ENCODE measurements around the gene LPAR1.

DNA sequence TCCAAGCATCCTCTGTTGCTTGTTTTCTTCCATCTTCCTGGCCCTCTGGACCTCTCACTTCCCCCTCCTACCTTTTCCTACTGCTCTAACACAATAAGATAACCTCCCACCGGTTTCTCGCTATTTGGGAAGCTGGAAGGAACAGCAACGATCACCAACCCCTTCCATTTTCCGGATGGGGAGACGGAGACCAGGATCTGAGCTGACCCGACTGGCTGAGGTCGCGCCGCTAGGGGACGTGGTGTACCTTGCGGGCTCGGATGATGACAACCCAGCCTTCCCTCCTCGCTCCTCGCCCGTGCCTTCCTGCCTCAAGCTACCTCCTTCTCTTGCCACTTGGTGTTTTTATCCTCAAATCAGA is 1.9 kb downstream of the LPAR1 start:
- no peak for TF ChIP-seq TCF7L2 (IDR thresholded peaks at IDR 0.05; ENCODE audit: low read depth, low read length)
- TF ChIP-seq, protein P1, sequence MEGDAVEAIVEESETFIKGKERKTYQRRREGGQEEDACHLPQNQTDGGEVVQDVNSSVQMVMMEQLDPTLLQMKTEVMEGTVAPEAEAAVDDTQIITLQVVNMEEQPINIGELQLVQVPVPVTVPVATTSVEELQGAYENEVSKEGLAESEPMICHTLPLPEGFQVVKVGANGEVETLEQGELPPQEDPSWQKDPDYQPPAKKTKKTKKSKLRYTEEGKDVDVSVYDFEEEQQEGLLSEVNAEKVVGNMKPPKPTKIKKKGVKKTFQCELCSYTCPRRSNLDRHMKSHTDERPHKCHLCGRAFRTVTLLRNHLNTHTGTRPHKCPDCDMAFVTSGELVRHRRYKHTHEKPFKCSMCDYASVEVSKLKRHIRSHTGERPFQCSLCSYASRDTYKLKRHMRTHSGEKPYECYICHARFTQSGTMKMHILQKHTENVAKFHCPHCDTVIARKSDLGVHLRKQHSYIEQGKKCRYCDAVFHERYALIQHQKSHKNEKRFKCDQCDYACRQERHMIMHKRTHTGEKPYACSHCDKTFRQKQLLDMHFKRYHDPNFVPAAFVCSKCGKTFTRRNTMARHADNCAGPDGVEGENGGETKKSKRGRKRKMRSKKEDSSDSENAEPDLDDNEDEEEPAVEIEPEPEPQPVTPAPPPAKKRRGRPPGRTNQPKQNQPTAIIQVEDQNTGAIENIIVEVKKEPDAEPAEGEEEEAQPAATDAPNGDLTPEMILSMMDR (IDR thresholded peaks at IDR 0.05): peak; percentile 59
- TF ChIP-seq, protein P2, sequence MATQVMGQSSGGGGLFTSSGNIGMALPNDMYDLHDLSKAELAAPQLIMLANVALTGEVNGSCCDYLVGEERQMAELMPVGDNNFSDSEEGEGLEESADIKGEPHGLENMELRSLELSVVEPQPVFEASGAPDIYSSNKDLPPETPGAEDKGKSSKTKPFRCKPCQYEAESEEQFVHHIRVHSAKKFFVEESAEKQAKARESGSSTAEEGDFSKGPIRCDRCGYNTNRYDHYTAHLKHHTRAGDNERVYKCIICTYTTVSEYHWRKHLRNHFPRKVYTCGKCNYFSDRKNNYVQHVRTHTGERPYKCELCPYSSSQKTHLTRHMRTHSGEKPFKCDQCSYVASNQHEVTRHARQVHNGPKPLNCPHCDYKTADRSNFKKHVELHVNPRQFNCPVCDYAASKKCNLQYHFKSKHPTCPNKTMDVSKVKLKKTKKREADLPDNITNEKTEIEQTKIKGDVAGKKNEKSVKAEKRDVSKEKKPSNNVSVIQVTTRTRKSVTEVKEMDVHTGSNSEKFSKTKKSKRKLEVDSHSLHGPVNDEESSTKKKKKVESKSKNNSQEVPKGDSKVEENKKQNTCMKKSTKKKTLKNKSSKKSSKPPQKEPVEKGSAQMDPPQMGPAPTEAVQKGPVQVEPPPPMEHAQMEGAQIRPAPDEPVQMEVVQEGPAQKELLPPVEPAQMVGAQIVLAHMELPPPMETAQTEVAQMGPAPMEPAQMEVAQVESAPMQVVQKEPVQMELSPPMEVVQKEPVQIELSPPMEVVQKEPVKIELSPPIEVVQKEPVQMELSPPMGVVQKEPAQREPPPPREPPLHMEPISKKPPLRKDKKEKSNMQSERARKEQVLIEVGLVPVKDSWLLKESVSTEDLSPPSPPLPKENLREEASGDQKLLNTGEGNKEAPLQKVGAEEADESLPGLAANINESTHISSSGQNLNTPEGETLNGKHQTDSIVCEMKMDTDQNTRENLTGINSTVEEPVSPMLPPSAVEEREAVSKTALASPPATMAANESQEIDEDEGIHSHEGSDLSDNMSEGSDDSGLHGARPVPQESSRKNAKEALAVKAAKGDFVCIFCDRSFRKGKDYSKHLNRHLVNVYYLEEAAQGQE (IDR thresholded peaks at IDR 0.05; ENCODE audit: insufficient read depth in 1 of 2, low read depth in 2 of 2, low read length in 1 of 2): no peak

All from Panc1 (cell line).